NOMO-1 (cell line): ENCODE measurements around the gene RFX4.
A peak's percentile ranks its signal among the peaks of the same experiment; 100 is the strongest.

Experiments
- DNase-seq, 2 experiments: peaks; one replicate each; lab custom pipeline; 2025; ENCODE audit not compliant: unreplicated experiment in 2 of 2; lab: John Stamatoyannopoulos, UW

Gene RFX4

DNA sequence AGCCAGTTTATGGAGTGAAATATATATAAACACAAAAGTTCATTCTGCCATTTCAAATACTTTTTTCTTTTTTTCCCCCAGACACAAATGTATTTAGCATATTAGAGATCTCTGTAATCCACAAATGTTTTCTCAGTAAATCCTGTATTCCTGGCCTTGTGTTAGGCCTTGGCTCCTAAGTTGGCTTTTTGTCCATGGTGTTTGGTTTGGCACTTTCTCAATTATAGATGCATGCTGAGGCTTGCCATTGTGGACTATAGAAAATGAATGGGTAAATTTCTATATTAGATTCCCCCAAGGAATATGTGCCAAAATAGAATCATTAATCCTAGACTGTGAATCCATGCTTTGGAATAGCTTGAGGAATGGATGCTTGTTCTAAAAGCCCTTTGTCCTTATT, 208.7 kb downstream of the RFX4 start:
- no peak for DNase-seq

DNA sequence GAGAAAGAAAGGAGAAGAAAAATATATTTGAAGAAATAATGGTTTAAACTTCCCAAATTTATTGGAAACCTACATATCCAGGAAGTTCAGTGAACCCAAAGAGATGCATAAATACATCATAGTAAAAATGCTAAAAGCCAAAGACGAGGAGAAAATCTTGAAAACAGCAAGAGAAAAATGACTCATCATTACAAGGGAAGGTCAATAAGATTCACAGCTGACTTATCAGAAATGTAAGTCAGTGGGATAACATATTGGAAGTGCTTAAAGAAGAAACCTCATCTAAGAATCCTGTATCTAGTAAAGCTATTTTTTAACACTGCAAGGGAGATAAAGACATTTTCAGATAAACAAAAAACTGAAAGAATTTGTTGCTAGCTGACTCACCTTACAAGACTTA, 211.6 kb downstream of the RFX4 start:
- DNase-seq: no peak

DNA sequence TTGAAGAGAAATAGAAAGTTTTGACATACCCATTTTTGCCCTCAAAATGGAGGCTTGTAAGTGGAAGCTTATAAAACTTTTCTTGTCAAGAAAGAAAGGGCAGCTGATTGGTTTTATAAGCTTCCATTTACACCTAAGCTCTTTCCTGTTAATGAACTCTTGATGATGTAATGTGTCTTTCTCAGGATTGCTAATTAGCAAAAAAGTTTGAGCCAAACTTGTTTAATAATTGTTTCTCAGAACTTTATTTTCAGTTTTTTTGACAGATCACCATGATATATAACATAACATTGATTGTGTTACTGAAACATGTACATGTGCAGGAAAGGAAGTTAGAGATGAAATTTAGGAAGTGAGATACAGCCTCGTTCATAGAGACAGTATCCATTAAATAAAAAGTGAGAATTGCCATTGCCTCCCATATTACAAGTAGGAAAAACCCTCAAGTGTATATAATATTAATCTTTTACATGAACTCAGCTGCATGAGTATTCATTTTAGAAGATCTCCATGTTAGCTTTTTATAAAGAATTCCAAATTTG, 218.4 kb downstream of the RFX4 start:
- DNase-seq: peak in 1 of 2 experiments; percentile 44

DNA sequence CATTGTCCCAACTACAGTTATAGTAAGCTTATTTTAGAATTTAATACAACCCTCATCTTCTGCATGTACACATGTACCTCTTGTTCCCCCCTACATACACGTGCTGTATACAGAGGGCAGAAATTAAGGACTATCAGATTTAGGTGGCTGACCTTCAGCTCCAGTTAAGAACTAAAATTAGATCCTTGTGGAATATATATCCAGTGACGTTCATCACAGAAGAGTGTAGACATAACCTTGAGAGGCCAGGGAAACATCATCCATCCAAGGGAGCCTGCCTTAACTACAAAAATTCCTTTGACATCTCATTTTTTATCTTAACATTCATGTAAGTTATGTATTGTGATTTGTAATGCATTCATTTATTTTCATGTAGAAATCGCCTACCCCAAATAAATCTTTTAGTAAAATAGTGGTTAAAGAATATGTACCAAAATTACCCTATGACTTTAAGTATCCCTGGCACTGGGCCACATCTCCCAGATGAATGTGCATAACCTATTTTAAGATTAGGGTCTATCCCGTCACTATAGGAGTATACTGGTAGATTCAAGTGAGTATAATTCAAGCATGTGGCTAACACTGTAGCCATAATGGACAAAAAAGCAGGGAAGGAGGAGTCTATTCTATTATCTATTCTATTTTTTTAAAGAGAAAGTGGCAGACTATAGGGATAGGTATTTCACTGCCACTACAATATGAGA, 219.2 kb downstream of the RFX4 start:
- no peak for DNase-seq

DNA sequence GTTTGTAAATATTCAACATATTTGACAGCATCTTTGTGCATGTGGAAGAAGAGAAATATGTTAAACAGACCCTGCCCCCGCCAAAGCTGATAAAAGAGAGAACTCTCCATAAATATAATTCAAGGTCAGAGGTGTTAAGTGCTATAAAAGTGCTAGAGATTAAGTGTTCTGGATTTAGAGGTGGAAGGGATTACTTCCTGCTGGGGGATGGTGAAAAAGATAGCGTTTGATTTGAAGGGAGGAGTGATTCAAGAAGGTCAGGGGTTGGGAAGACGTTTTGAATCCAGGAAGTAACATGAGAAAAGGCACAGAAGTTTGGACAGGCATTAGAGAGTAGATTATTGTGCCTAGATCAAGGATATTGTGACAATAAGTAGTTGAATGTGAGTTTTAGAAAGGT, 221.9 kb downstream of the RFX4 start:
- no peak for DNase-seq
